Trophoblast cell (in vitro differentiated cells and primary cell): ENCODE data around the gene SLC19A1.

Experiments
- DNase-seq, 2 donors: peaks; one replicate each; pipeline ENCODE4 v3.0.0-alpha.2; 2016
- H2AFZ ChIP-seq: 2 replicates; pipeline ENCODE4 v1.6.1; 2013; ENCODE audit warnings: low read length, moderate library complexity, mild to moderate bottlenecking; ENCODE audit not compliant: insufficient read depth, poor library complexity
- H2AK5ac ChIP-seq: 2 replicates; pipeline ENCODE4 v1.6.1; 2013; ENCODE audit warnings: mild to moderate bottlenecking, low read length
- H2BK120ac ChIP-seq: 2 replicates; pipeline ENCODE4 v1.6.1; 2013; ENCODE audit warnings: low read length, mild to moderate bottlenecking, moderate library complexity; ENCODE audit not compliant: insufficient read depth, poor library complexity
- H2BK12ac ChIP-seq: 2 replicates; pipeline ENCODE4 v1.6.1; 2013; ENCODE audit warnings: mild to moderate bottlenecking, low read length, moderate library complexity
- H2BK5ac ChIP-seq: 2 replicates; pipeline ENCODE4 v1.6.1; 2013; ENCODE audit warnings: low read length, low read depth, moderate library complexity, mild to moderate bottlenecking; ENCODE audit not compliant: poor library complexity
- H3K14ac ChIP-seq: 2 replicates; pipeline ENCODE4 v1.6.1; 2013; ENCODE audit warnings: mild to moderate bottlenecking, low read length
- H3K18ac ChIP-seq: 2 replicates; pipeline ENCODE4 v1.6.1; 2013; ENCODE audit warnings: mild to moderate bottlenecking, low read length
- H3K23ac ChIP-seq: 2 replicates; pipeline ENCODE4 v1.6.1; 2013; ENCODE audit warnings: low read length
- H3K27ac ChIP-seq: 2 replicates; pipeline ENCODE4 v1.5.1; 2013; ENCODE audit warnings: low read depth, mild to moderate bottlenecking, inconsistent platforms, low read length, moderate library complexity
- H3K27me3 ChIP-seq: 2 replicates; pipeline ENCODE4 v1.6.1; 2013; ENCODE audit warnings: inconsistent platforms, mild to moderate bottlenecking, low read length, moderate library complexity; ENCODE audit not compliant: insufficient read depth
- H3K36me3 ChIP-seq, 2 experiments: 1 replicate in 1 of 2; 2 replicates in 1 of 2; pipeline ENCODE4 v1.6.1; 2013; ENCODE audit warnings: low read length in 2 of 2, mild to moderate bottlenecking in 2 of 2, moderate library complexity in 1 of 2; ENCODE audit not compliant: insufficient read depth in 2 of 2, control insufficient read depth in 1 of 2
- H3K4ac ChIP-seq: 2 replicates; pipeline ENCODE4 v1.6.1; 2013; ENCODE audit warnings: low read depth, mild to moderate bottlenecking, low read length, moderate library complexity
- H3K4me1 ChIP-seq, 2 experiments: 1 replicate in 1 of 2; 2 replicates in 1 of 2; pipeline ENCODE4 v1.6.1; 2013; ENCODE audit warnings: low read length in 2 of 2, mild to moderate bottlenecking in 2 of 2, moderate library complexity in 1 of 2; ENCODE audit not compliant: insufficient read depth in 2 of 2, control insufficient read depth in 1 of 2
- H3K4me2 ChIP-seq: 2 replicates; pipeline ENCODE4 v1.6.1; 2013; ENCODE audit warnings: inconsistent platforms, mild to moderate bottlenecking, low read length, moderate library complexity
- H3K4me3 ChIP-seq: 2 replicates; pipeline ENCODE4 v1.5.1; 2013; ENCODE audit warnings: mild to moderate bottlenecking, low read depth, low read length, inconsistent platforms
- H3K79me1 ChIP-seq: one replicate; pipeline ENCODE4 v1.6.1; 2013; ENCODE audit warnings: low read length
- H3K79me2 ChIP-seq: 2 replicates; pipeline ENCODE4 v1.6.1; 2013; ENCODE audit warnings: low read length, mild to moderate bottlenecking; ENCODE audit not compliant: control insufficient read depth, insufficient read depth, poor library complexity
- H3K9ac ChIP-seq: 2 replicates; pipeline ENCODE4 v1.6.1; 2013; ENCODE audit warnings: mild to moderate bottlenecking, low read length
- H3K9me3 ChIP-seq: 2 replicates; pipeline ENCODE4 v1.6.1; 2013; ENCODE audit warnings: low read depth, mild to moderate bottlenecking, control low read depth, inconsistent platforms, low read length; ENCODE audit not compliant: insufficient read depth
- H4K12ac ChIP-seq: 2 replicates; pipeline ENCODE4 v1.6.1; 2013; ENCODE audit warnings: low read depth, mild to moderate bottlenecking, low read length, moderate library complexity
- H4K8ac ChIP-seq: 2 replicates; pipeline ENCODE4 v1.6.1; 2013; ENCODE audit warnings: low read depth, mild to moderate bottlenecking, low read length, moderate library complexity
- H4K91ac ChIP-seq: one replicate; pipeline ENCODE4 v1.6.1; 2013; ENCODE audit warnings: low read depth, mild to moderate bottlenecking, low read length, moderate library complexity
- WGBS: extraction: QIAGEN DNeasy Blood & Tissue Kit; methylation state at CpG from one replicate; pipeline ENCODE4 v1.1.7; 2013; ENCODE audit warnings: missing lambda C conversion rate; ENCODE audit not compliant: insufficient read length, insufficient coverage; ENCODE audit errors: extremely low coverage; 5-methylcytosine and 5-hydroxymethylcytosine counted together

The SLC19A1 gene

GRCh38 chr21:45516071-45516670, 26.1 kb downstream of the SLC19A1 start:
- Histone ChIP-seq H3K4me1 (peaks cover 13 to 14% of the 10 kb centered on the region in 2 experiments), H3K23ac (no peak overlapping the region), H3K79me1 (peaks cover 9% of the 10 kb centered on the region), H3K4ac (no peak overlapping the region), H3K18ac (peak overlapping the region; percentile 34), H4K12ac (no peak overlapping the region), H2AFZ (no peak overlapping the region), H3K9ac (no peak overlapping the region), H3K9me3 (peaks cover 7% of the 10 kb centered on the region), H2BK5ac (no peak overlapping the region), H3K4me2 (no peak overlapping the region), H2AK5ac (no peak overlapping the region), H3K4me3 (no peak overlapping the region), H4K91ac (peak overlapping the region; percentile 11), H3K27me3 (no peaks in the 10 kb centered on the region), H3K27ac (peak overlapping the region; percentile 10), H3K79me2 (no peaks in the 10 kb centered on the region), H2BK120ac (no peak overlapping the region), H2BK12ac (no peak overlapping the region), H3K14ac (peak overlapping the region; percentile 1), H4K8ac (no peak overlapping the region), H3K36me3 (peaks cover 41 to 45% of the 10 kb centered on the region in 2 experiments)
- whole genome bisulfite sequencing: no CpG with 5 or more reads among the region's 21 CpGs
- DNase-seq: no peak

- Histone ChIP-seq H3K27ac (peak overlapping the region; percentile 36), H3K14ac (peak overlapping the region; percentile 45), H3K4me1 (peaks cover 13 to 14% of the 10 kb centered on the region in 2 experiments), H3K23ac (no peak overlapping the region), H3K9ac (no peak overlapping the region), H2AFZ (no peak overlapping the region), H2AK5ac (no peak overlapping the region), H3K79me1 (peaks cover 9% of the 10 kb centered on the region), H3K4me3 (no peak overlapping the region), H2BK5ac (no peak overlapping the region), H3K36me3 (peaks cover 46 to 50% of the 10 kb centered on the region in 2 experiments), H3K18ac (no peak overlapping the region), H2BK120ac (no peak overlapping the region), H3K27me3 (no peaks in the 10 kb centered on the region), H4K91ac (peak overlapping the region; percentile 41), H3K4me2 (no peak overlapping the region), H3K9me3 (peaks cover 7% of the 10 kb centered on the region), H2BK12ac (no peak overlapping the region), H4K12ac (peak overlapping the region; percentile 3), H4K8ac (peak overlapping the region; percentile 29), H3K79me2 (no peaks in the 10 kb centered on the region), H3K4ac (no peak overlapping the region)
- peak; percentile 85 to 91 for DNase-seq
- WGBS: no CpG with 5 or more reads among the region's 31 CpGs
Observed at GRCh38 chr21:45515241-45516061, 26.8 kb downstream of the SLC19A1 start.

DNA sequence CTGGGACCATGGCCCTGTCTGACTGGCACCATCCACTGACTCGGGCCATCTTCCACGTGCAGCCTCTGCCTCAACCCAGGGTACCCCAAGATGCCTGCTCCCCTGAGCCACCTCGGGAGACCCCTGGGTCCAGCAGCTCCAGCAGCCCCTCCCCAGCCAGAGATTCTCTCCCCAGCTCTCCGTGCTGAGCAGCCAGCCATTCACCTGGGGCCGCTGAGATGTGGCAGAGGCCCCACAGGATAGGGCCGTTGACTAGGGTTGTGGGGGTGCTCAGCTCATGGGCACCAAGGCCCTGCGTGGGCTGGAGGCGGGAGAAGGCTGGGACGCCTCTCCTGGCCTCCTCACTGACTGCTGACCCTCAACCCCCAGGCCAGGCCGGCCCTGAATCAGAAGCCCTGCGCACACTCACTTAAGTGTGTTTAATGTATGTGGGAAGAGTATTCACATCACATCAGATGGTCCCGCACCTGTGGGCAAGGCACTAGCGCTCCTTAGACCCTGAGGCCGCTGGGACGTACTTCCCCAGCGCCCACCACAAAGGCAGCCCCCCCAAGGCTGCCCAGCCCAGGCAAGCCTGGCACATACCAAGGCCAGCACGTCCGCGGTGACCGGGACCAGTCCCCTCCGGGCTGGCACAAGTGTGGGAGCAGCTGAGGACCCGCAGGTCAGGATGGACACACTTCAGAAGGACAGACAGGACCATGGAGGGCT, 27.8 kb downstream of the SLC19A1 start:
- Histone ChIP-seq H3K14ac (peak overlapping the region; percentile 12), H3K4me2 (no peak overlapping the region)
- WGBS: no CpG with 5 or more reads among the region's 22 CpGs

DNA sequence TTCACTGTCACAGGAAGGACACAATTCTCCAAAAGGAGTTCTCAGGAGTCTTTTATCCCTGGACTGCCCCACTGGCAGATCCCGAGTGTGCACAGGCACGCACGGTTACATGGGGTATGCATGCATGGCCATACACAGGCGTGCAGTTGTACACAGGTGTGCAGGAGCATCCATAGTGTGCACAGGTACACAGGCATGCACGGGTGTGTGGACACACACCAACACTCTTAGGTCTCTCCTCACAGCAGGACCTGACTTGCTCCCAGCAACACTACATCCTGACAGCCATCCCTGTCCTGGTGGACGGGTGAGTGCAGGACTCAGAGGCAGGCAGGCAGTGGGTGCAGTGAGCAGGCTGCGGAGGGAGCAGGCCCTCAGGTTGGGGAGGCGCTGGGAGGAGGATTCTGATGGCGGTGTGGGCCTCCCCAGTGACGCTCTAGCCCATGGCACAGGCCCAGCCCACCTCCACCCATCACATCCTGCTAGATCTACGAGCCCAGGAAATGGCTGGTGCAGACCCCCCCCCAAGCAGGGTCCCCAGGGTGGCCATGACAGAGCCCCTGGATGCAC, 28.4 kb downstream of the SLC19A1 start:
- DNase-seq: no peak
- Histone ChIP-seq H3K79me2 (no peaks in the 10 kb centered on the region), H3K4me1 (peaks cover 13 to 14% of the 10 kb centered on the region in 2 experiments), H3K23ac (no peak overlapping the region), H3K4me3 (no peak overlapping the region), H3K9me3 (peaks cover 7% of the 10 kb centered on the region), H3K14ac (no peak overlapping the region), H3K27me3 (no peaks in the 10 kb centered on the region), H3K27ac (no peak overlapping the region), H3K4me2 (no peak overlapping the region), H4K91ac (no peak overlapping the region), H3K18ac (no peak overlapping the region), H3K4ac (no peak overlapping the region), H3K36me3 (peaks cover 62 to 66% of the 10 kb centered on the region in 2 experiments), H3K9ac (no peak overlapping the region), H2BK120ac (no peak overlapping the region), H2AK5ac (no peak overlapping the region), H4K8ac (no peak overlapping the region), H3K79me1 (peaks cover 9% of the 10 kb centered on the region), H4K12ac (no peak overlapping the region), H2BK12ac (no peak overlapping the region), H2AFZ (no peak overlapping the region), H2BK5ac (no peak overlapping the region)
- WGBS: no CpG with 5 or more reads among the region's 11 CpGs

More for the DNA sequence above, 27.8 kb downstream of the SLC19A1 start:
- Histone ChIP-seq H2BK5ac (no peak overlapping the region), H3K27me3 (no peaks in the 10 kb centered on the region), H2BK120ac (no peak overlapping the region), H3K23ac (no peak overlapping the region), H3K4me1 (peaks cover 13 to 14% of the 10 kb centered on the region in 2 experiments), H3K9me3 (peaks cover 7% of the 10 kb centered on the region), H4K12ac (no peak overlapping the region), H2AFZ (no peak overlapping the region), H3K79me1 (peaks cover 9% of the 10 kb centered on the region), H3K79me2 (no peaks in the 10 kb centered on the region), H2BK12ac (no peak overlapping the region), H3K4me3 (no peak overlapping the region), H3K36me3 (peaks cover 55 to 60% of the 10 kb centered on the region in 2 experiments), H4K8ac (no peak overlapping the region), H4K91ac (peak overlapping the region; percentile 9), H3K9ac (no peak overlapping the region), H3K18ac (peak overlapping the region; percentile 23), H3K27ac (no peak overlapping the region), H2AK5ac (no peak overlapping the region), H3K4ac (no peak overlapping the region)
- DNase-seq: no peak
